ENCODE data around the gene INF2.

- TF ChIP-seq, protein P1, sequence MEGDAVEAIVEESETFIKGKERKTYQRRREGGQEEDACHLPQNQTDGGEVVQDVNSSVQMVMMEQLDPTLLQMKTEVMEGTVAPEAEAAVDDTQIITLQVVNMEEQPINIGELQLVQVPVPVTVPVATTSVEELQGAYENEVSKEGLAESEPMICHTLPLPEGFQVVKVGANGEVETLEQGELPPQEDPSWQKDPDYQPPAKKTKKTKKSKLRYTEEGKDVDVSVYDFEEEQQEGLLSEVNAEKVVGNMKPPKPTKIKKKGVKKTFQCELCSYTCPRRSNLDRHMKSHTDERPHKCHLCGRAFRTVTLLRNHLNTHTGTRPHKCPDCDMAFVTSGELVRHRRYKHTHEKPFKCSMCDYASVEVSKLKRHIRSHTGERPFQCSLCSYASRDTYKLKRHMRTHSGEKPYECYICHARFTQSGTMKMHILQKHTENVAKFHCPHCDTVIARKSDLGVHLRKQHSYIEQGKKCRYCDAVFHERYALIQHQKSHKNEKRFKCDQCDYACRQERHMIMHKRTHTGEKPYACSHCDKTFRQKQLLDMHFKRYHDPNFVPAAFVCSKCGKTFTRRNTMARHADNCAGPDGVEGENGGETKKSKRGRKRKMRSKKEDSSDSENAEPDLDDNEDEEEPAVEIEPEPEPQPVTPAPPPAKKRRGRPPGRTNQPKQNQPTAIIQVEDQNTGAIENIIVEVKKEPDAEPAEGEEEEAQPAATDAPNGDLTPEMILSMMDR (IDR thresholded peaks at IDR 0.05) = no peak
- no peak for TF ChIP-seq EZH2 (IDR thresholded peaks at IDR 0.05)
Observed at GRCh38 chr14:104752423-104752734, 63.0 kb downstream of the INF2 start.

Measured in neural progenitor cell (in vitro differentiated cells).